HepG2 (cell line): ENCODE results near the gene PIEZO1. TPM values are rescaled to one million over a fixed set of nuclear protein-coding genes. Genes with fewer than 3 reads are reported as not detected.
A peak's percentile ranks its signal among the peaks of the same experiment; 100 is the strongest.

Experiments used
- ATAC-seq: fragments of 200-7000 bp; cut with Tn5 transposase; 3 replicates; pipeline ENCODE4 v1.9.1; 2020; ENCODE audit warnings: mild to moderate bottlenecking, moderate library complexity
- BruUV-seq: library from RNA; stranded (reverse); fragments of 400-500 nt; replicated peaks from 2 replicates; lab custom pipeline; 2021; lab: Mats Ljungman, UMichigan
- CTCF ChIA-PET: fragments of 300-600 bp; formaldehyde crosslinking; extraction: SDS; loops from one replicate; lab custom pipeline; 2021; ENCODE audit warnings: low total read pairs, inconsistent platforms, low intra/inter-chr PET ratio; lab: Yijun Ruan, JAX
- POLR2A ChIA-PET: fragments of 350-600 bp; sonication (Branson Sonifier 250); formaldehyde crosslinking; loops from one replicate; lab custom pipeline; 2020; ENCODE audit warnings: antibody characterized with exemption, inconsistent platforms; lab: Yijun Ruan, JAX
- DNase-seq: peaks from one replicate; pipeline ENCODE4 v3.0.0-alpha.2; 2015; ENCODE audit warnings: low spot score
- FAIRE-seq: peaks from 3 replicates; lab custom pipeline; 2011; peaks lifted over from hg19 to GRCh38; lab: Jason Lieb, UNC
- H2AFZ ChIP-seq: one replicate; pipeline ENCODE4 v1.6.1; 2011; ENCODE audit warnings: low read length, inconsistent platforms
- H3K27ac ChIP-seq: fragments of 300-600 bp; 3 replicates; pipeline ENCODE4 v1.8.0; 2011; ENCODE audit warnings: mixed run types, mild to moderate bottlenecking, mixed read lengths, low read length, inconsistent platforms; ENCODE audit not compliant: insufficient read depth; ENCODE audit errors: extremely low read length
- H3K27me3 ChIP-seq, 2 experiments: fragments of 200-600 bp in 1 of 2; 2 replicates in 1 of 2; 3 replicates in 1 of 2; pipeline versions ENCODE4 v1.6.0 to v1.8.0; 2011; ENCODE audit warnings: low read length in 2 of 2, mild to moderate bottlenecking in 2 of 2, moderate library complexity in 2 of 2, inconsistent platforms in 1 of 2; ENCODE audit not compliant: insufficient read depth in 2 of 2, control insufficient read depth in 1 of 2
- H3K36me3 ChIP-seq, 2 experiments: fragments of 200-600 bp in 1 of 2; replicated peaks in 1 of 2; 2 replicates in 1 of 2; 3 replicates in 1 of 2; pipeline versions ENCODE4 v1.5.1 to v1.8.0; 2011; ENCODE audit warnings: low read length in 2 of 2, inconsistent platforms in 1 of 2; ENCODE audit not compliant: insufficient read depth in 2 of 2, control insufficient read depth in 1 of 2
- H3K4me1 ChIP-seq: 2 replicates; pipeline ENCODE4 v1.5.1; 2012; ENCODE audit warnings: low read length, inconsistent platforms; ENCODE audit not compliant: insufficient read depth
- H3K4me2 ChIP-seq: 2 replicates; pipeline ENCODE4 v1.6.0; 2011; ENCODE audit warnings: low read depth, low read length, inconsistent platforms
- H3K4me3 ChIP-seq, 3 experiments: fragments of 200-600 bp in 1 of 3; sonication (generic), shearing (Covaris generic) in 1 of 3; replicated peaks in 1 of 3; 2 replicates each; pipeline ENCODE4 v1.5.1; 2011 to 2016; ENCODE audit warnings: low read length in 3 of 3, inconsistent platforms in 2 of 3, low read depth in 2 of 3, mild to moderate bottlenecking in 2 of 3, control low read depth in 1 of 3, mixed read lengths in 1 of 3; ENCODE audit not compliant: insufficient read depth in 1 of 3
- H3K79me2 ChIP-seq: one replicate; pipeline ENCODE4 v1.6.1; 2011; ENCODE audit warnings: low read length, inconsistent platforms; ENCODE audit not compliant: insufficient read depth
- H3K9ac ChIP-seq: 2 replicates; pipeline ENCODE4 v1.6.0; 2011; ENCODE audit warnings: mild to moderate bottlenecking, low read depth, low read length, inconsistent platforms; ENCODE audit not compliant: insufficient read depth
- H3K9me3 ChIP-seq: 2 replicates; pipeline ENCODE4 v1.5.1; 2012; ENCODE audit warnings: mild to moderate bottlenecking, low read length
- H4K20me1 ChIP-seq: 2 replicates; pipeline ENCODE4 v1.6.0; 2011; ENCODE audit warnings: inconsistent platforms, mild to moderate bottlenecking, low read length, moderate library complexity; ENCODE audit not compliant: insufficient read depth
- AGO2 ChIP-seq: fragments of 200-400 bp; formaldehyde crosslinking; optimal IDR thresholded peaks from 2 replicates; pipeline ENCODE3; 2017; ENCODE audit warnings: mild to moderate bottlenecking, low read depth, low read length, moderate library complexity
- ATF5 ChIP-seq: sonication (generic); formaldehyde crosslinking; IDR thresholded peaks from 2 replicates; pipeline ENCODE4 v1.4.0; 2020; ENCODE audit warnings: mild to moderate bottlenecking, low read depth, missing genetic modification reagents
- IKZF4 ChIP-seq: sonication (generic); formaldehyde crosslinking; IDR thresholded peaks from 2 replicates; pipeline ENCODE4 v1.5.1; 2020; ENCODE audit warnings: borderline replicate concordance, mild to moderate bottlenecking, low read depth, missing genetic modification reagents; ENCODE audit errors: not compliant biosample characterization
- IRF1 ChIP-seq: sonication (generic); formaldehyde crosslinking; IDR thresholded peaks from 2 replicates; pipeline ENCODE4 v1.4.0; 2020; ENCODE audit warnings: low read depth, mild to moderate bottlenecking, missing genetic modification reagents
- RBFOX2 ChIP-seq: fragments of 200-400 bp; formaldehyde crosslinking; IDR thresholded peaks from 2 replicates; pipeline ENCODE4 v1.6.1; 2017; ENCODE audit warnings: low read depth, mild to moderate bottlenecking, low read length
- TAF1 ChIP-seq: sonication (generic); formaldehyde crosslinking; IDR thresholded peaks from 2 replicates; pipeline ENCODE4 v1.4.0; 2020; ENCODE audit warnings: missing genetic modification reagents
- ZFAT ChIP-seq: sonication (generic); formaldehyde crosslinking; conservative IDR thresholded peaks from 2 replicates; pipeline ENCODE4 v1.8.1; 2023; ENCODE audit warnings: missing genetic modification reagents, inconsistent platforms
- ZNF251 ChIP-seq: sonication (generic); formaldehyde crosslinking; IDR thresholded peaks from 2 replicates; pipeline ENCODE4 v1.9.0; 2021; ENCODE audit warnings: mild to moderate bottlenecking, missing genetic modification reagents
- ZNF317 ChIP-seq: sonication (generic); formaldehyde crosslinking; IDR thresholded peaks from 2 replicates; pipeline ENCODE4 v1.5.0; 2020; ENCODE audit warnings: mild to moderate bottlenecking, missing genetic modification reagents
- ZNF44 ChIP-seq: sonication (generic); formaldehyde crosslinking; IDR thresholded peaks from 2 replicates; pipeline ENCODE4 v1.5.1; 2020; ENCODE audit warnings: mild to moderate bottlenecking, missing genetic modification reagents
- whole genome bisulfite sequencing: methylation state at CpG from one replicate; pipeline ENCODE4 v1.1.6; 2017; ENCODE audit warnings: low lambda C conversion rate; 5-methylcytosine and 5-hydroxymethylcytosine counted together
- in situ Hi-C: cut with HindIII; loops from 2 replicates; pipeline ENCODE4 v1.10.0; 2017; ENCODE audit warnings: low pct_unique_long_range_greater_than_20kb; ENCODE audit not compliant: extremely low pct_ligation_motif_present
- intact Hi-C: fragments of 100-400 bp; cut with micrococcal nuclease; formaldehyde crosslinking; loops from one replicate; pipeline ENCODE4 v1.10.0; 2022; ENCODE audit not compliant: unreplicated experiment
- polyA plus RNA-seq, 8 experiments: library from polyadenylated mRNA; depleted of rRNA in 3 of 8; stranded (reverse) in 7 of 8; unstranded in 1 of 8; fragments of >200 nt; fragmentation: Illumina TruSeq in 4 of 8; extraction: Trizol in 4 of 8; gene quantifications; 2 replicates each; pipeline versions ENCODE4 v1.2.1 to v1.2.3, GENCODE V29; 2011 to 2016; ENCODE audit warnings: low read depth in 4 of 8, missing spikeins in 1 of 8, mixed read lengths in 1 of 8; ENCODE audit not compliant: insufficient read depth in 1 of 8
- total RNA-seq, 5 experiments: library from RNA; depleted of rRNA; stranded (reverse); fragments of >200 nt; fragmentation: Illumina TruSeq; extraction: Trizol; gene quantifications; 2 replicates each; pipeline ENCODE4 v1.2.3, GENCODE V29; 2016; ENCODE audit warnings: low read depth in 1 of 5

Gene PIEZO1
- total and polyA plus RNA-seq, 2 of the 13 experiments (the other 11 are each of a cell fraction or from before 2014, with no cell fraction given) = 67.9 to 85.0 TPM

- H3K27ac ChIP-seq = no peak overlapping the region
- ChIA-PET POLR2A (no interaction called here), CTCF (no interaction called here)
- no peak overlapping the region for H3K4me2 ChIP-seq
- DNase-seq = no peak
- ATAC-seq = no peak
- no peak overlapping the region for H3K9ac ChIP-seq
- no peak overlapping the region for H2AFZ ChIP-seq
- H3K36me3 ChIP-seq = peaks cover 11 to 12% of the 10 kb centered on the region in 2 experiments; a peak in 4 of 5 replicates
- no peak overlapping the region for H3K4me3 ChIP-seq
- no peak for FAIRE-seq
- 87% methylated on average over 13 of the region's 14 CpGs for WGBS
- 0 out of 2 replicates have a peak, but pooled peaks have one; percentile 12 for TF ChIP-seq RBFOX2
- TF ChIP-seq AGO2 = peak; percentile 66
- TF ChIP-seq IKZF4 (CRISPR knock-in tag) = no peak
- H3K9me3 ChIP-seq = no peaks in the 10 kb centered on the region
- peaks cover 28% of the 10 kb centered on the region for H3K4me1 ChIP-seq
- H4K20me1 ChIP-seq = no peaks in the 10 kb centered on the region
- no TSS peak for BruUV-seq
- H3K79me2 ChIP-seq = no peaks in the 10 kb centered on the region
- intact Hi-C loops (no loop called here), in situ Hi-C loops (no loop called here)
- H3K27me3 ChIP-seq = peaks cover 22 to 31% of the 10 kb centered on the region in 2 experiments
Observed at GRCh38 chr16:88696441-88696840, 88.6 kb downstream of the PIEZO1 start.

- H3K4me3 ChIP-seq = no peak overlapping the region
- in situ Hi-C loops = no loop called here
- TF ChIP-seq ATF5 (no peak), ZNF317 (CRISPR knock-in tag) (no peak), ZFAT (CRISPR knock-in tag) (no peak), ZNF44 (CRISPR knock-in tag) (no peak), IRF1 (CRISPR knock-in tag) (no peak), TAF1 (CRISPR knock-in tag) (no peak), ZNF251 (CRISPR knock-in tag) (no peak)
- ATAC-seq (no peak), DNase-seq (no peak), FAIRE-seq (no peak)
- no peak overlapping the region for H3K4me2 ChIP-seq
- peaks cover 21% of the 10 kb centered on the region for H3K4me1 ChIP-seq
- H3K36me3 ChIP-seq = peaks cover 11 to 12% of the 10 kb centered on the region in 2 experiments; a peak in 4 of 5 replicates
- WGBS = 95% methylated on average over 7 of the region's 7 CpGs
- ChIA-PET POLR2A (no interaction called here), CTCF (no interaction called here)
- no peak overlapping the region for H3K9ac ChIP-seq
- H2AFZ ChIP-seq = no peak overlapping the region
- no peak overlapping the region for H3K27ac ChIP-seq
- no peaks in the 10 kb centered on the region for H4K20me1 ChIP-seq
- H3K79me2 ChIP-seq = no peaks in the 10 kb centered on the region
- no TSS peak for BruUV-seq
- intact Hi-C loops = no loop called here
- H3K27me3 ChIP-seq = peaks cover 27 to 38% of the 10 kb centered on the region in 2 experiments
- H3K9me3 ChIP-seq = no peaks in the 10 kb centered on the region
Observed at GRCh38 chr16:88695753-88696152, 89.3 kb downstream of the PIEZO1 start.
